Articular chondrocyte of knee joint (primary cell): ENCODE measurements around the gene ZNF296. TPM values are rescaled to one million over a fixed set of nuclear protein-coding genes. Genes with fewer than 3 reads are reported as not detected.

Experiments used
- small RNA-seq: library from RNA; depleted of rRNA; stranded (forward); fragments of <200 nt; gene quantifications from one replicate; pipeline ENCODE3, GENCODE V24; 2012
- total RNA-seq: library from RNA; depleted of rRNA; stranded (reverse); fragments of >200 nt; gene quantifications from 2 replicates; pipeline ENCODE4 v1.2.3, GENCODE V29; 2012

Gene ZNF296
- total RNA-seq: 0.11 TPM in 1 of 2 replicates, not detected in the other

DNA sequence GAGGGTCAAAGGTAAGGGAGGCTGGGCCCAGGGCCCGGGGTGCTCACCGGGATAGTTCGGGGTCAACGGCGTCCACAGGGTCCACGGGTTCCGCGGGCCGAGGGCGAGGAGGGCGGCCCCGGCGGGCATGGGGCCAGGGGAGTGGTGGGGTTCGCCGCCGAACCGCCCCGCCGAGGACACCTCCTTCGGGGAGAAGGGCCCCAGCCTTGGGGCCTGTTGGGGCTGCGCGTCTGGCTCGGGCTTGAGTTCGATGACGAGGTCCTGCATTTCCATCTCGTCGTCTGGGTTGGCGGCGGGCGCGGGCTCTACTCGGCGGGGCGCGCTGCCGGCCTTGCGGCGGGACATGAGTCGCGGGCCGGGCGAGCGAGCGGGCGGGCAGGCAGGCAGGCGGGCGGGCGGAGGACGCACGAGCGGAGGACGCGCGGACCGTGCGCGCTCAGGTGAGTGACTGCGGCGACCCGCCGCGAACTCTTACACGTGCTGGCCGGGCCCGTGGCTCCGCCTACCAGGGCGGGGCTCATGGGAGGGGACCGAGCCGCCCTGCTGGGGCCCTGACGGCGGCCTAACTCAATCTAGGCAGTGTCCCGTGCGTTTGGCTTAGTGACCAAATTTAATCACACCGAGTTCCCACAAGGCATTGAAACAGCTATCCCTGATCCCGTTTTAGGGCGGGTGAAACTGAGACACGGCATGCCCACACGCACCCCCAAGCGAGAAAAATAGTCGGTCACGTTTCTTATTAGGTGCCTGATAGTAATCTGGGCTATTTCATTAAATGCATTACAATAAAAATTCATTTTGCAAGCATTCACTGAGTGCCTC lies at the start of gene ZNF296:
Gene ZNF296 (minus strand): TSS at position 450 of the 822 bp plus-strand sequence. CDS start 105 bp downstream, at position 345.

DNA sequence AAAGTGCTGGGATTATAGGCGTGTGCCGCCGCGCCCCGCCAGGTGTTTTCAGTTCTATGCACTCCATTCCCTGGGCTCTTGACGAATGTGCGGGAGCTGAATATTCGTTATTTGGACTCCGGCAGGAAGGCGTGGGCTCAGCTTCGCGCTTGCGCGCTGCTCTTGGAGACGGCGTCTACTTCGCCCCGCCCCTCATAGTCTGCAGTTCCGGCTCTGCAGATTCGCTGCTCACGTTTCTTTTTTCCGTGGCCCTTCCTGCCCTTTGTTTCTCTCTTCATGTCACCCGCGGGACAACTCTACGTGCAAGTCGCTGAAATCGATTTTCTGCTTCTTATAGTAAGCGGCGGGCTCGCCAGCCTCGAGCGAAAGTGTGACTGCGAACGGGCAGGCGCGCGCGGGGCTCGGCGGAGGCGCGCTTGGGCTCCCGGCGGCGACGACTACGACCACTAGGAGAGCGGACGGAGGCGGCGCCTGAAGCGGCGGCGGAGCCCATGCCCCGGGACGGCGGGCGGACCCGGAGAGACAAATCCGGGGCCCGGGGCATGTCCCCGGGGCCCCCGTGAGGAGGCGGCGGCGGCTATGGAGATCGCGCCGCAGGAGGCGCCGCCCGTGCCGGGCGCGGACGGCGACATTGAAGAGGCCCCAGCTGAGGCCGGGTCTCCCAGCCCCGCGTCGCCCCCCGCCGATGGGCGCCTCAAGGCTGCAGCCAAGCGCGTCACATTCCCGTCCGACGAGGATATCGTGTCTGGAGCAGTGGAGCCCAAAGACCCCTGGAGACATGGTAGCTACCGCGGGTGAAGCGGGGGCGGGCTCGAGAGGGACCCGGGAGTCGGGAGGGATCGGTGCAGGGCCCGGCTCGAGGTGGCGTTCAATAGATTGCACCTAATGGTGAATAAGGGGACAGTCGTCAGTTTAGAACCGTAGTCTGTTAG lies 16.7 kb upstream of the ZNF296 start, which contains the start of gene PPP1R37:
Gene PPP1R37 (plus strand): TSS at position 433 of the 932 bp plus-strand sequence. CDS start 147 bp downstream, at position 580.

DNA sequence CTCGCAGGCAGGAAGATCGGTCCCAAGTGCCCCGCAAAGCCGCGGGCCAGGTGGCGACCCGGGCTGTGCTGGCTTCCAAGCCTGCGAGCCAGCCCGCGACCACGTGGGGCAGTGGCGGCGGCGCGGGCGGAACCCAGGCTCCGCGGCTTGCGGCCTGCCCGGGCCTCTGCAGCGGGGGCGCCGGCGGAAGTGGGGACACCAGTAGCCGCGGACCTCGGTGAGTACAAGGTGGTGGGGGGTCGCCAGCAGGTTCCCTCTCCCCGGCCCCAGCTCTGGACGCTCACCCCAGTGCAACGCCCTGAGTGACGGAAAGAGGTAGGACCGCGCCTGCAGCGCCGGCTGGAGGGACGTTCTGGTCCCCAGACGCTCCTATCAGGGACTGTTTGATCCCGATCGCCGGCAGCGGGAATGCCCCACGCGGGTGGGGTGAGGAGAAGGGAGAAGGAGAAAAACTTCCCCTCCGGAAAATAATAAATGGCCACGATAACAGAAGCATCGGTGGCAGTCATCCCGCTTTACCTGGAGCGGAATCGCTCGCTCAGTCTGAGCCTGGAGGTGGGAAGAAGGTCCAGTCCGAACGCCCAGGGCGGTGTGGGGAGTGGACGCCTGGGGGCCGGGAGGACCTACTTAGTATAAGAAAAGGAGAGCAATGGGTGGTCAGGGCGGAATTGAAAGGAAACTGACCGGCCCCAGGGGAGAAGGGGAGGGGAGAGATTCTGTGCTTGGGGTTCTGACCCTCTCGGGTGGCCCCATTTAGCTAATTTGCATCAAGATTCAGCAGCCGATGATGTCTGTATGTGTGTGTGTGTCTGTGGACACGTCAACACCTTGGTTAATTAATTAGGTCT lies 3.0 kb upstream of the ZNF296 start, which contains the start of gene GEMIN7:
Gene GEMIN7 (plus strand): TSS at position 198 of the 848 bp plus-strand sequence. CDS start 10,855 bp downstream, outside the sequence.

DNA sequence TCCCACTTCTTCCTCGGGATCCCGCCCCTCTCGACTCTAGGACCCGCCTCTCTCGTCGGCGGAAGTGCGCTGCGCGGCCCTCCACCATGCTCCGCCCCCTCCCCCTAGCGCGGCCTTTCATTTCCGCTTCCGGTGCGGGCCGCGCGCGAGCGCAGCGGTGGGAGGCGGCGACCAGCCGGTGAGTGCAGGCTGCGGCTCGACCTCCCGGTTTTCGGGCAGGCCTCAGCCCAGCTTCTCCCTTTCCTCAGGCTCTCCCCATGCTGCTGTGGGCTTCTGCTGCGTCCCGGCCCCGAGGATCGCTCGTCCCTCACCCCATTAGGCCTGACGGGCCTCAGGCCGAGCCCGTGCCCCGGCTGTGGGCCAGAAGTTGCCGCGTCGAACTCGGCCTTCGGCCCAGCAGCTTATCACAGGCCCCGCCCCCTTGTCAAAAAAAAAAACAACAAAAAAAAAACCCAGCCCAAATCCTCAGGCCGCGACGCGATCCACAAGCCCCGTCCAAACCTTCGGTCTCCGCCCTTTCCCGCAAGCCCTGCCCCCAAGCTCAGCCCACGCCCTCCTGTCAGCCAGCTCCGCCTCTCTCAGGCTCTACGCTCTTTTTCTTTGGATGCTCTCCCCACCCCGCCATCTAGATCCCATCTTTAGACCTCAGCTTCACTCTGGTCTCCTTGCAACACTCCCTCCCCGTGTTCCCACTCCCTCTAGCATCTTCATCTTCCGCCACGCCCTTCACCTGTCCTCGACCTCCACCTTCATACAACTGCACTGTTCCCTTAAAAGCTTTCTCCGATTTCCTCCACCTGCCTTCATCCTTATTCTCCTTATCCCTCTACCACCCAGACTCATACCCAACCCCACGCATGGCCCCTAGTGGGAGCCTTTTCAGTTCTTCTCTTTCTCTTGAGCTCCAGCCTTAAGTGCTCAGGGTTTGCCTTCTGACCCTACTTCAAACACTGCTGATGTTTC lies 37.1 kb downstream of the ZNF296 start, which contains the start of gene CLASRP:
Gene CLASRP (plus strand): TSS at position 115 of the 963 bp plus-strand sequence. CDS start 1,168 bp downstream, outside the sequence.

Small RNA genes lying within 50 kb of the gene (small RNA-seq; reads per million reads assigned to genes)
- not detected for gene RNU6-611P

Other genes with a start within 250 kb of the ZNF296 start
- 35.6 and 43.1 TPM in 2 replicates for gene NECTIN2, start 230.2 kb downstream of the ZNF296 start, total RNA-seq
- gene TOMM40, start 185.2 kb downstream of the ZNF296 start, total RNA-seq: 18.2 and 25.2 TPM in 2 replicates
- gene APOE, start 170.7 kb downstream of the ZNF296 start, total RNA-seq: 0.26 and 0.32 TPM in 2 replicates
- gene APOC1, start 161.9 kb downstream of the ZNF296 start, total RNA-seq: 0.52 and 0.86 TPM in 2 replicates
- gene APOC4, start 134.2 kb downstream of the ZNF296 start, total RNA-seq: not detected in 2 replicates
- gene APOC2, start 130.4 kb downstream of the ZNF296 start, total RNA-seq: not detected in 2 replicates
- 35.1 and 37.4 TPM in 2 replicates for gene CLPTM1, start 121.1 kb downstream of the ZNF296 start, total RNA-seq
- gene RELB, start 75.0 kb downstream of the ZNF296 start, total RNA-seq: 6.9 and 8.0 TPM in 2 replicates
- gene CLASRP, start 37.4 kb downstream of the ZNF296 start, total RNA-seq: 18.2 and 27.3 TPM in 2 replicates
- 13.2 and 20.1 TPM in 2 replicates for gene GEMIN7, start 2.8 kb upstream of the ZNF296 start, total RNA-seq
- 24.0 and 24.6 TPM in 2 replicates for gene PPP1R37, start 16.7 kb upstream of the ZNF296 start, total RNA-seq
- under 0.01 TPM in 1 of 2 replicates, not detected in the other for gene NKPD1, start 84.5 kb upstream of the ZNF296 start, total RNA-seq
- gene TRAPPC6A, start 101.8 kb upstream of the ZNF296 start, total RNA-seq: 7.7 and 8.4 TPM in 2 replicates
- 6.1 and 7.6 TPM in 2 replicates for gene BLOC1S3, start 102.3 kb upstream of the ZNF296 start, total RNA-seq
- gene EXOC3L2, start 168.9 kb upstream of the ZNF296 start, total RNA-seq: under 0.01 TPM in 1 of 2 replicates, not detected in the other
- gene MARK4, start 174.8 kb upstream of the ZNF296 start, total RNA-seq: 12.0 and 14.0 TPM in 2 replicates
- gene CKM, start 246.4 kb upstream of the ZNF296 start, total RNA-seq: 0.11 TPM in 1 of 2 replicates, not detected in the other